ENCODE measurements around the gene NFE2L2.

DNA sequence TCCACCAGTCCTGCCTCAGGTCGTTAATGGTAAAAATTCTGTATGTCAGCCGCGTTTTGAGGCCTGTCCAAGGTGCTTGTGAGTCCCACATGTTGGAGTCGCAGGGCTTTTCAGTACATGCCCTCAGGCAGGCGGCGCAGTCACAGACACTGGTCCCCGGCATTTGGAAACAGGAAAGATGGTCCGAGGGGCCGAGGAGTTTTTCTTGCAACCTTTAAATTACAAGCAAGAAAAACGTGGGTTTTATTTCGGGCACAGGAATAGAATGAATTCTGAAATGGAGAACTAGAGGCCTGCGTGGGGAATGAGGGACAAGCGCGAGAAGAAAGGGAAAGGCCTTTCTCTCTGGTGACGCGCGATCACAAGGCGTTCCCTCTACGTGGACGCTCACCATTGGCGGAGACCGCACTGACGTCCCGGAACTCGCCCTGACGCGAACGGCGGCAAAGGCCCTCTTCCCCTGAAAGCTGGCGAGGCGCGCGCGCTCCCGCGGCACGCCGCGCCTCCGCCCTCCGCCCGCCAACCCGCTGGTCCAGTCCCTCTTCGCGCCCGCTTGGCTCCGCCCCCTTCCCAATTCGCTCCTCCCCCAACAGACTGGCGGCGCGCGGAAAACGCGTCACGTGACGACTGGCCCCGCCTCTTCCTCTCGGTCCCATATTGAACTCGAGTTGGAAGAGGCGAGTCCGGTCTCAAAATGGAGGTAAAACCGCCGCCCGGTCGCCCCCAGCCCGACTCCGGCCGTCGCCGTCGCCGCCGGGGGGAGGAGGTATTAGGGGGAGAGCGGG is 52.2 kb downstream of the NFE2L2 start, which contains the start of gene HNRNPA3:
- TF ChIP-seq, protein P1, sequence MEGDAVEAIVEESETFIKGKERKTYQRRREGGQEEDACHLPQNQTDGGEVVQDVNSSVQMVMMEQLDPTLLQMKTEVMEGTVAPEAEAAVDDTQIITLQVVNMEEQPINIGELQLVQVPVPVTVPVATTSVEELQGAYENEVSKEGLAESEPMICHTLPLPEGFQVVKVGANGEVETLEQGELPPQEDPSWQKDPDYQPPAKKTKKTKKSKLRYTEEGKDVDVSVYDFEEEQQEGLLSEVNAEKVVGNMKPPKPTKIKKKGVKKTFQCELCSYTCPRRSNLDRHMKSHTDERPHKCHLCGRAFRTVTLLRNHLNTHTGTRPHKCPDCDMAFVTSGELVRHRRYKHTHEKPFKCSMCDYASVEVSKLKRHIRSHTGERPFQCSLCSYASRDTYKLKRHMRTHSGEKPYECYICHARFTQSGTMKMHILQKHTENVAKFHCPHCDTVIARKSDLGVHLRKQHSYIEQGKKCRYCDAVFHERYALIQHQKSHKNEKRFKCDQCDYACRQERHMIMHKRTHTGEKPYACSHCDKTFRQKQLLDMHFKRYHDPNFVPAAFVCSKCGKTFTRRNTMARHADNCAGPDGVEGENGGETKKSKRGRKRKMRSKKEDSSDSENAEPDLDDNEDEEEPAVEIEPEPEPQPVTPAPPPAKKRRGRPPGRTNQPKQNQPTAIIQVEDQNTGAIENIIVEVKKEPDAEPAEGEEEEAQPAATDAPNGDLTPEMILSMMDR (IDR thresholded peaks at IDR 0.05; ENCODE audit: low read depth, low read length), result peak; percentile 28; the same call in 1 of the 2 replicates
- no peak for TF ChIP-seq EZH2phosphoT487 (IDR thresholded peaks at IDR 0.05; ENCODE audit: low read depth)
